A549 (cell line): ENCODE results near the gene TINAG. TPM values are rescaled to one million over a fixed set of nuclear protein-coding genes. Genes with fewer than 3 reads are reported as not detected.

Experiments used
- ATAC-seq, 2 experiments: fragments of 200-7000 bp in 1 of 2; fragments of >200 bp in 1 of 2; cut with Nextera tagmentation in 1 of 2; cut with Tn5 transposase in 1 of 2; 3 replicates each; pipeline versions ENCODE4 v1.8.0 to v1.9.1; 2018 to 2020; ENCODE audit warnings: mild to moderate bottlenecking in 1 of 2, moderate library complexity in 1 of 2
- CTCF ChIA-PET: fragments of 300-600 bp; sonication (Branson Sonifier 250); formaldehyde crosslinking; extraction: SDS; loops from one replicate; lab custom pipeline; 2021; ENCODE audit warnings: antibody characterized with exemption, inconsistent platforms; lab: Yijun Ruan, JAX
- POLR2A ChIA-PET: fragments of 350-600 bp; formaldehyde crosslinking; extraction: SDS; loops from one replicate; lab custom pipeline; 2021; ENCODE audit warnings: antibody characterized with exemption, inconsistent platforms; lab: Yijun Ruan, JAX
- DNase-seq, 2 experiments: peaks; one replicate each; pipeline versions ENCODE4 v3.0.0 to v3.0.0-alpha.2; 2011 to 2016; ENCODE audit warnings: low read depth in 1 of 2, low spot score in 1 of 2
- FAIRE-seq: peaks from 2 replicates; lab custom pipeline; 2011; peaks lifted over from hg19 to GRCh38; lab: Jason Lieb, UNC
- H3K27ac ChIP-seq, 2 experiments: fragments of >200 bp; sonication (Bioruptor Twin); formaldehyde crosslinking; 3 replicates each; pipeline ENCODE4 v1.5.1; 2016 to 2017
- H3K4me1 ChIP-seq: fragments of >200 bp; sonication (Bioruptor Twin); formaldehyde crosslinking; 3 replicates; pipeline ENCODE4 v1.6.1; 2016
- H3K4me2 ChIP-seq: fragments of >200 bp; sonication (Bioruptor Twin); formaldehyde crosslinking; 3 replicates; pipeline ENCODE4 v1.6.1; 2016
- H3K4me3 ChIP-seq: fragments of >200 bp; sonication (Bioruptor Twin); formaldehyde crosslinking; 3 replicates; pipeline ENCODE4 v1.5.1; 2016
- H3K9me3 ChIP-seq: fragments of >200 bp; sonication (Bioruptor Twin); formaldehyde crosslinking; 3 replicates; pipeline ENCODE4 v1.6.1; 2016
- BCL3 ChIP-seq: fragments of >200 bp; sonication (Bioruptor Twin); formaldehyde crosslinking; IDR thresholded peaks from 3 replicates; pipeline ENCODE4 v1.6.1; 2016
- BHLHE40 ChIP-seq: IDR thresholded peaks from 2 replicates; pipeline ENCODE4 v1.6.1; 2012; ENCODE audit warnings: low read depth, low read length, inconsistent platforms
- CHD2 ChIP-seq: fragments of 150-350 bp; IDR thresholded peaks from 2 replicates; pipeline ENCODE4 v1.6.1; 2014; ENCODE audit warnings: low read length; ENCODE audit not compliant: partially characterized antibody
- EHMT2 ChIP-seq: fragments of 200-600 bp; sonication (generic); IDR thresholded peaks from 2 replicates; pipeline ENCODE4 v1.6.1; 2016; ENCODE audit warnings: antibody characterized with exemption, low read depth, mild to moderate bottlenecking, moderate library complexity
- FOSB ChIP-seq: fragments of 250-450 bp; sonication (Bioruptor Pico); IDR thresholded peaks from 2 replicates; pipeline ENCODE4 v1.5.0; 2020; ENCODE audit warnings: mild to moderate bottlenecking, moderate library complexity
- HOXB5 ChIP-seq: fragments of 250-450 bp; sonication (Bioruptor Pico); IDR thresholded peaks from 2 replicates; pipeline ENCODE4 v1.5.0; 2020; ENCODE audit warnings: mild to moderate bottlenecking, moderate library complexity
- KDM1A ChIP-seq: fragments of 200-600 bp; sonication (generic); IDR thresholded peaks from 2 replicates; pipeline ENCODE4 v1.6.1; 2016; ENCODE audit warnings: low read depth, mild to moderate bottlenecking
- KDM5A ChIP-seq: fragments of 200-600 bp; sonication (generic); IDR thresholded peaks from 2 replicates; pipeline ENCODE4 v1.6.1; 2016; ENCODE audit warnings: antibody characterized with exemption, mild to moderate bottlenecking
- MAFK ChIP-seq: fragments of 450-650 bp; IDR thresholded peaks from 2 replicates; pipeline ENCODE4 v1.6.1; 2014; ENCODE audit not compliant: partially characterized antibody
- MYC ChIP-seq: IDR thresholded peaks from 2 replicates; pipeline ENCODE4 v1.6.1; 2012; ENCODE audit warnings: mild to moderate bottlenecking, inconsistent platforms, low read length, improper control_type of control experiment, borderline replicate concordance
- NFE2L2 ChIP-seq: fragments of 150-350 bp; conservative IDR thresholded peaks from 2 replicates; pipeline ENCODE4 v1.6.1; 2014; ENCODE audit warnings: low read length
- PBX3 ChIP-seq: IDR thresholded peaks from 2 replicates; pipeline ENCODE4 v1.6.1; 2012
- PHF8 ChIP-seq: fragments of 200-600 bp; sonication (generic); IDR thresholded peaks from 2 replicates; pipeline ENCODE4 v1.6.1; 2016; ENCODE audit warnings: low read depth, mild to moderate bottlenecking, antibody characterized with exemption, moderate library complexity, borderline replicate concordance
- POLR2A ChIP-seq: IDR thresholded peaks from 2 replicates; pipeline ENCODE4 v1.6.1; 2012; ENCODE audit warnings: mild to moderate bottlenecking, low read length
- RARB ChIP-seq: fragments of 250-450 bp; sonication (Bioruptor Pico); IDR thresholded peaks from 2 replicates; pipeline ENCODE4 v1.8.0; 2021; ENCODE audit warnings: mild to moderate bottlenecking, moderate library complexity
- TFCP2L1 ChIP-seq: fragments of 250-450 bp; sonication (Bioruptor Pico); IDR thresholded peaks from 2 replicates; pipeline ENCODE4 v1.5.0; 2021; ENCODE audit warnings: mild to moderate bottlenecking
- ZC3H11A ChIP-seq: fragments of 450-650 bp; IDR thresholded peaks from 2 replicates; pipeline ENCODE4 v1.6.1; 2014; ENCODE audit warnings: antibody characterized with exemption, mild to moderate bottlenecking
- ZNF302 ChIP-seq: fragments of 250-450 bp; sonication (Bioruptor Pico); IDR thresholded peaks from 2 replicates; pipeline ENCODE4 v1.9.0; 2021; ENCODE audit warnings: inconsistent platforms, mild to moderate bottlenecking, moderate library complexity
- WGBS: methylation state at CpG from one replicate; pipeline ENCODE4 v1.1.6; 2017; ENCODE audit errors: missing lambda C conversion rate; 5-methylcytosine and 5-hydroxymethylcytosine counted together
- polyA plus RNA-seq, 4 experiments: library from polyadenylated mRNA; depleted of rRNA in 3 of 4; stranded (reverse); fragments of >200 nt; fragmentation: RNase III in 1 of 4; extraction: RNeasy Plus Mini Kit Qiagen cat#74134 plus additional on column Dnase treatment in 1 of 4; gene quantifications; 2 replicates in 3 of 4; 3 replicates in 1 of 4; pipeline ENCODE4 v1.2.3, GENCODE V29; 2011 to 2017

The TINAG gene
- polyA plus RNA-seq, 2 of the 4 experiments (the other 2 are of a cell fraction), result 0.04 to 0.48 TPM

GRCh38 chr6:54307439-54307910, 766 bp upstream of the TINAG start:
- CTCF ChIA-PET, result no interaction called here

GRCh38 chr6:54308986-54309315, 710 bp downstream of the TINAG start:
- 92% methylated on average over 4 of the region's 4 CpGs for WGBS
- no peaks in the 10 kb centered on the region for H3K9me3 ChIP-seq
- no peak overlapping the region for H3K27ac ChIP-seq
- CTCF ChIA-PET, result no interaction called here
- H3K4me3 ChIP-seq, result no peak overlapping the region
- DNase-seq (no peak), FAIRE-seq (no peak), ATAC-seq (no peak)
- POLR2A ChIA-PET, result no interaction called here
- peaks cover 17% of the 10 kb centered on the region; the same call in 2 of the 3 replicates for H3K4me1 ChIP-seq
- TF ChIP-seq KDM5A, result no peak
- TF ChIP-seq MYC, result no peak
- no peak for TF ChIP-seq PHF8
- TF ChIP-seq TFCP2L1 (CRISPR knock-in tag), result no peak
- TF ChIP-seq BCL3, result no peak
- H3K4me2 ChIP-seq, result no peak overlapping the region

More at GRCh38 chr6:54307439-54307910, 766 bp upstream of the TINAG start:
- ATAC-seq, result peak in 1 of 2 experiments; percentile 37; a peak in 1 of 6 replicates
- no peak for FAIRE-seq
- peak; percentile 10 to 46 for DNase-seq
- no peak for TF ChIP-seq ZNF302 (CRISPR knock-in tag)
- TF ChIP-seq MAFK, result peak; percentile 26
- TF ChIP-seq NFE2L2, result no peak
- Histone ChIP-seq H3K4me3 (no peak overlapping the region), H3K9me3 (no peaks in the 10 kb centered on the region), H3K4me2 (peak overlapping the region; percentile 70), H3K27ac (peak overlapping the region; percentile 58 to 60), H3K4me1 (peaks cover 17% of the 10 kb centered on the region; the same call in 2 of the 3 replicates)
- 3% methylated on average over 2 of the region's 2 CpGs for WGBS
- POLR2A ChIA-PET, result no interaction called here

- Histone ChIP-seq H3K4me3 (no peak overlapping the region), H3K4me1 (peaks cover 17% of the 10 kb centered on the region; the same call in 2 of the 3 replicates), H3K4me2 (no peak overlapping the region), H3K27ac (no peak overlapping the region), H3K9me3 (no peaks in the 10 kb centered on the region)
- CTCF ChIA-PET, result no interaction called here
- TF ChIP-seq FOSB (no peak), EHMT2 (no peak), PBX3 (no peak), POLR2A (no peak), KDM1A (no peak), BHLHE40 (no peak), TFCP2L1 (CRISPR knock-in tag) (no peak), BCL3 (no peak), MAFK (no peak)
- FAIRE-seq (no peak), DNase-seq (no peak), ATAC-seq (no peak)
- POLR2A ChIA-PET, result no interaction called here
- 63% methylated on average over 1 of the region's 1 CpG for WGBS
Observed at GRCh38 chr6:54310377-54311152, 2.3 kb downstream of the TINAG start.

GRCh38 chr6:54315656-54316055, 7.4 kb downstream of the TINAG start:
- Histone ChIP-seq H3K4me1 (no peaks in the 10 kb centered on the region), H3K4me3 (no peak overlapping the region), H3K4me2 (no peak overlapping the region), H3K9me3 (no peaks in the 10 kb centered on the region), H3K27ac (no peak overlapping the region)
- no peak for FAIRE-seq
- TF ChIP-seq CHD2 (no peak), RARB (CRISPR knock-in tag) (no peak), ZC3H11A (no peak), HOXB5 (CRISPR knock-in tag) (no peak)
- CTCF ChIA-PET, result interaction anchor here (0.9 kb wide), 1 partner anchor 104 kb away, joined by 3 read pairs; no protein-coding TSS in a partner anchor
- no peak for DNase-seq
- no peak for ATAC-seq
- POLR2A ChIA-PET, result no interaction called here
- 49% methylated on average over 4 of the region's 4 CpGs for WGBS
